Measurements from ENCODE around the gene TENM3. TPM values are rescaled to one million over a fixed set of nuclear protein-coding genes. Genes with fewer than 3 reads are reported as not detected.

Gene TENM3
- total and polyA plus RNA-seq, 2 donors (not counting 3 experiments of a cell fraction or from before 2014, with no cell fraction given): 3.2 to 6.2 TPM

- dilution Hi-C loops (cut with MboI; ENCODE audit: extremely low pct_ligation_motif_present, low sequenced_read_pairs) (no loop called here), intact Hi-C loops (cut with micrococcal nuclease) (loop anchor here (1.0 kb wide), 1 partner anchor 27 kb away; no protein-coding TSS in a partner anchor)
- Histone ChIP-seq H4K20me1 (replicated peaks; ENCODE audit: control insufficient read depth, extremely low read depth, insufficient read depth, low read length) (no peaks in the 10 kb centered on the region), H3K9me1 (replicated peaks; ENCODE audit: control insufficient read depth, extremely low read depth, insufficient read depth, low read length) (no peaks in the 10 kb centered on the region), H3K9ac (replicated peaks; ENCODE audit: extremely low read depth, insufficient read depth, low read length) (no peak overlapping the region), H3K79me2 (ENCODE audit: control insufficient read depth, insufficient read depth, low read length) (no peaks in the 10 kb centered on the region), H3K4me3 (replicated peaks in 1 of 3; ENCODE audit: insufficient read depth in 1 of 3, low read depth in 1 of 3, low read length in 3 of 3) (no peak overlapping the region), H3K36me3 (ENCODE audit: control insufficient read depth in 2 of 2, extremely low read depth in 1 of 2, insufficient read depth in 2 of 2, low read length in 2 of 2) (no peaks in the 10 kb centered on the region), H3K4me2 (ENCODE audit: insufficient read depth, low read length) (no peak overlapping the region), H3K9me3 (replicated peaks; ENCODE audit: control insufficient read depth, insufficient read depth, low read length) (no peaks in the 10 kb centered on the region), H3K27me3 (ENCODE audit: control insufficient read depth in 2 of 2, insufficient read depth in 2 of 2, low read length in 2 of 2) (no peaks in the 10 kb centered on the region), H3K27ac (ENCODE audit: insufficient read depth, low read depth, low read length) (peak overlapping the region; percentile 21), H2AFZ (ENCODE audit: low read depth, low read length) (no peak overlapping the region), H3K4me1 (ENCODE audit: control insufficient read depth, extremely low read depth, insufficient read depth, low read length) (peaks cover 3% of the 10 kb centered on the region)
- ChIA-PET POLR2A (interaction anchor here (0.7 kb wide), 1 partner anchor 15 kb away, joined by 3 read pairs; no protein-coding TSS in a partner anchor), CTCF (interaction anchor here (0.7 to 1.1 kb wide), 2 partner anchors 22 to 26 kb away, joined by 3 to 4 read pairs; no protein-coding TSS in a partner anchor)
- peak; percentile 79 for TF ChIP-seq FOS (IDR thresholded peaks at IDR 0.05; ENCODE audit: borderline replicate concordance, insufficient read depth, low read length)
- peak; percentile 35 for TF ChIP-seq JUN (IDR thresholded peaks at IDR 0.05; ENCODE audit: borderline replicate concordance, insufficient read depth, insufficient read length, low read depth)
- peak; percentile 32 for TF ChIP-seq MAX (IDR thresholded peaks at IDR 0.05; ENCODE audit: insufficient read depth, insufficient read length)
- no peak for TF ChIP-seq POLR2AphosphoS5 (IDR thresholded peaks at IDR 0.05; ENCODE audit: insufficient read depth, low read depth, low read length)
- TF ChIP-seq EZH2 (IDR thresholded peaks at IDR 0.05; ENCODE audit: borderline replicate concordance, low read depth, low read length, severe bottlenecking): no peak
- no peak for TF ChIP-seq CTCF (IDR thresholded peaks at IDR 0.05; ENCODE audit: extremely low read depth in 1 of 2, insufficient read depth in 1 of 2, low read depth in 1 of 2, low read length in 2 of 2)
- no peak for TF ChIP-seq GATA2 (IDR thresholded peaks at IDR 0.05; ENCODE audit: insufficient read depth, insufficient read length, low read depth, low read length)
- no peak for TF ChIP-seq POLR2A (IDR thresholded peaks at IDR 0.05; ENCODE audit: low read depth, low read length)
- no peak for TF ChIP-seq MYC (IDR thresholded peaks at IDR 0.05; ENCODE audit: low read depth, low read length)
- FAIRE-seq (peak; percentile 15), DNase-seq (ENCODE audit: low read depth, low spot score) (peak; percentile 53)
- no TSS peak for BruUV-seq (replicated peaks)
These were observed 335.2 kb downstream of the TENM3 start for GRCh38 chr4:182578402-182578801.
